DOHH2 (cell line): ENCODE measurements around the gene FRS2.
A peak's percentile ranks its signal among the peaks of the same experiment; 100 is the strongest.

Experiments
- H3F3A ChIP-seq: fragments of 200-600 bp; sonication (generic), shearing (Covaris generic); 2 replicates; pipeline ENCODE4 v1.6.0; 2016; ENCODE audit warnings: antibody characterized with exemption, mild to moderate bottlenecking; ENCODE audit not compliant: control insufficient read depth, insufficient read depth
- H3K27ac ChIP-seq: fragments of 200-600 bp; sonication (generic); 2 replicates; pipeline ENCODE4 v1.5.1; 2014; ENCODE audit warnings: low read depth, mild to moderate bottlenecking, low read length, moderate library complexity
- H3K27me3 ChIP-seq: fragments of 200-600 bp; sonication (generic); 2 replicates; pipeline ENCODE4 v1.6.1; 2014; ENCODE audit warnings: mild to moderate bottlenecking, low read length, mixed read lengths; ENCODE audit not compliant: control insufficient read depth
- H3K36me3 ChIP-seq: fragments of 200-600 bp; sonication (generic); 2 replicates; pipeline ENCODE4 v1.6.1; 2014; ENCODE audit warnings: mild to moderate bottlenecking, low read length, moderate library complexity, mixed read lengths; ENCODE audit not compliant: control insufficient read depth
- H3K4me1 ChIP-seq: fragments of 200-600 bp; sonication (generic); 2 replicates; pipeline ENCODE4 v1.6.1; 2014; ENCODE audit warnings: mild to moderate bottlenecking, low read length, mixed read lengths; ENCODE audit not compliant: control insufficient read depth
- H3K4me2 ChIP-seq: fragments of 200-600 bp; sonication (generic); 2 replicates; pipeline ENCODE4 v1.6.0; 2014; ENCODE audit warnings: mild to moderate bottlenecking, low read length, moderate library complexity
- H3K4me3 ChIP-seq: fragments of 200-600 bp; sonication (generic); 2 replicates; pipeline ENCODE4 v1.5.1; 2014; ENCODE audit warnings: mild to moderate bottlenecking, low read length, mixed read lengths
- H3K79me2 ChIP-seq: fragments of 200-600 bp; sonication (generic); 2 replicates; pipeline ENCODE4 v1.6.1; 2014; ENCODE audit warnings: mild to moderate bottlenecking, low read length, mixed read lengths; ENCODE audit not compliant: control insufficient read depth
- H3K9me2 ChIP-seq: fragments of 200-600 bp; sonication (generic); replicated peaks from 2 replicates; pipeline ENCODE4 v1.6.1; 2014; ENCODE audit warnings: mild to moderate bottlenecking, low read length, mixed read lengths; ENCODE audit not compliant: control insufficient read depth
- H3K9me3 ChIP-seq: fragments of 200-600 bp; sonication (generic); 2 replicates; pipeline ENCODE4 v1.6.1; 2014; ENCODE audit warnings: antibody characterized with exemption, low read length, mixed read lengths; ENCODE audit not compliant: control insufficient read depth, insufficient read depth
- H4K20me1 ChIP-seq: fragments of 200-600 bp; sonication (generic); 2 replicates; pipeline ENCODE4 v1.6.0; 2014; ENCODE audit warnings: low read depth, mild to moderate bottlenecking, antibody characterized with exemption, low read length, moderate library complexity; ENCODE audit not compliant: control insufficient read depth, insufficient read depth
- CTCF ChIP-seq: fragments of 200-600 bp; sonication (generic); IDR thresholded peaks from one replicate; pipeline ENCODE4 v1.5.1; 2014; ENCODE audit warnings: antibody characterized with exemption, mild to moderate bottlenecking, low read depth, low read length; ENCODE audit not compliant: poor library complexity, severe bottlenecking
- EZH2phosphoT487 ChIP-seq: fragments of 200-600 bp; sonication (generic); IDR thresholded peaks from 2 replicates; pipeline ENCODE4 v1.6.1; 2017; ENCODE audit warnings: borderline replicate concordance, mild to moderate bottlenecking, antibody characterized with exemption, low read length, moderate library complexity, mixed read lengths

The FRS2 gene

DNA sequence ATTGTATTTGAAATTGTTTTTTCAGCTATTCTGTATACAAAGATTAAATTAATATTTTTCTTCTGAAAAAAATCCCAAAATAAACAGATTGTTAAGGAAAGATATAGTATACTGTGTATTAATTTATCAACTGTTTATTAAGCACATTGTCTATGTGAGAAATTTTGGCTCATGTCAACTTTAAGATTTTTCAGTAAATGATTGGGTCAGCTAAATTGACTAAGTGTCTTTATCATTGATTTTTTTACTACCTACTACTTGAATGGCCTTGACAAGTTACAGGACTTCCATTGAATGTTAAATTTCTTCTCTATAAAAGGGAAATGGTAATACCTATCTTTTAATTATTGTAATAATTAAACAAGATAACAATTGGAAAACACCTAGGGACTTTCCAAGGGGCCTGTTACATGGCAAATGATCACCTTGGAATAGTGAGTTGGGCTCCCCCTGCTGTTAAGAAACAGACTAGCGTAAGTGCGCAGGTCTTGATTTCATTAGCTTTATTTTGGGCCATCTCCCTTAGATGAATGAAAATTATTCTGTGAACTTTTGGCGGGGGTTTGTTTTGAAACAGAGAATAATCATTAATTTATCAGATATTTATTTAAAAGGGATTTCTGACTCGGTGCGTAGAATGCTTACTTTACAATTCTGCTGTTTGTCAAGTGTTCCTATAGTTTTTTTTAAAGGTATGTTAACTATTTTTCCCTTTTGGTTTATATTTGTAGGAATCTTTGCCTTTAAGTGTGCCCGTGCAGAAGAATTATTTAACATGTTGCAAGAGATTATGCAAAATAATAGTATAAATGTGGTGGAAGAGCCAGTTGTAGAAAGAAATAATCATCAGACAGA is 100.6 kb downstream of the FRS2 start:
- H3K9me2 ChIP-seq = no peaks in the 10 kb centered on the region
- H3K9me3 ChIP-seq = no peaks in the 10 kb centered on the region
- no peaks in the 10 kb centered on the region for H3K4me1 ChIP-seq
- H3K4me3 ChIP-seq = no peak overlapping the region
- H4K20me1 ChIP-seq = no peaks in the 10 kb centered on the region
- TF ChIP-seq CTCF (peak; percentile 65), EZH2phosphoT487 (no peak)
- no peak overlapping the region for H3K27ac ChIP-seq
- H3K4me2 ChIP-seq = no peak overlapping the region
- H3K36me3 ChIP-seq = peaks cover 38% of the 10 kb centered on the region
- H3K79me2 ChIP-seq = no peaks in the 10 kb centered on the region
- H3F3A ChIP-seq = peaks cover 3% of the 10 kb centered on the region; the same call in 1 of the 2 replicates
- no peaks in the 10 kb centered on the region for H3K27me3 ChIP-seq

DNA sequence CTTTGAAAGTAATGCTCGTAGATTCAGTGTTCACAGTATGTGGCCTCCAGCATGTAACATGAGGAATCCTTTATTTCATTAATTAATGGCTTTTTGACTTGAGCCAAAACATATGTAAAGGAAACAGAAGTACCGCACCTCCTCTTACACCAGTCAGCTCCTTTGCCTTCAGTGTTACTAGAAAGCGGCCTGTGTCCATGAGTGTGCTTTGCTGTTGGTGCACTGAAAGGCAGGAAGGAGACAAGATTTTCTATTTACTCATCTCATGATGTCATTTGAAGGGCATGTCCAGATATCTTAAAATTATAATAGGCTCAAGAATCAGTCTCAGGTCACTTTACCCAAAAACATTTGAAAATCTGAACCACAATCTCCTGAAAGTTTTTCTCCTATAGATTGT is 105.2 kb downstream of the FRS2 start:
- Histone ChIP-seq H4K20me1 (no peaks in the 10 kb centered on the region), H3K9me3 (no peaks in the 10 kb centered on the region), H3K4me3 (no peak overlapping the region), H3K36me3 (peaks cover 34% of the 10 kb centered on the region), H3K4me2 (no peak overlapping the region), H3K27ac (no peak overlapping the region), H3K4me1 (no peaks in the 10 kb centered on the region), H3K79me2 (no peaks in the 10 kb centered on the region), H3F3A (no peaks in the 10 kb centered on the region), H3K9me2 (no peaks in the 10 kb centered on the region), H3K27me3 (no peaks in the 10 kb centered on the region)
- TF ChIP-seq CTCF (no peak), EZH2phosphoT487 (no peak)

DNA sequence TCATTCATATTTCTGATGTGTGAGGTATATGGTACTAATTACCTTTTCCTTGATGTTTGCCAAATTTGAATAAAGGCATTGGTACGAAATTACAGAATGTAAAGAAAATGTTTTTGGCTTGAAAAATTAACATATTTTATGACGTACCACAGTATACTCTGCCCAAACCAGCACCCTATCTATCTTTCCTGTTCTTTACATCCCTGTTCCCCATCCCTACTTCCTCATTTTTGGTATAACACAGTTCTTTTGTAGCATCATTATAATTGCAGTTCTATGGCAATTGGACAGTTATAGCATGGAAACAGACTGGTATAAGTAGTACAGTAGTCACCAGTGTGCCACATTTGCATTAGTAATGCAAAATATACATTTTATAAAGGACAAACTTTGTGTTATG is 108.1 kb downstream of the FRS2 start:
- H3K36me3 ChIP-seq = peaks cover 19% of the 10 kb centered on the region
- H4K20me1 ChIP-seq = no peaks in the 10 kb centered on the region
- H3K4me2 ChIP-seq = no peak overlapping the region
- no peak for TF ChIP-seq EZH2phosphoT487
- no peak for TF ChIP-seq CTCF
- H3K9me2 ChIP-seq = no peaks in the 10 kb centered on the region
- H3K79me2 ChIP-seq = no peaks in the 10 kb centered on the region
- H3F3A ChIP-seq = no peaks in the 10 kb centered on the region
- no peaks in the 10 kb centered on the region for H3K9me3 ChIP-seq
- no peak overlapping the region for H3K27ac ChIP-seq
- no peaks in the 10 kb centered on the region for H3K4me1 ChIP-seq
- H3K27me3 ChIP-seq = no peaks in the 10 kb centered on the region
- H3K4me3 ChIP-seq = no peak overlapping the region
